ENCODE measurements around the gene UBIAD1. TPM values are rescaled to one million over a fixed set of nuclear protein-coding genes. Genes with fewer than 3 reads are reported as not detected.
"Not testable (repeated sequence)": the region's sequence is repeated elsewhere in the genome, so short reads cannot be mapped to it uniquely, and the experiment has no call there.

UBIAD1 gene
- total RNA-seq, 1 donor from 2014 or later = 22.7 TPM

GRCh38 chr1:11284784-11285183 lies 11.8 kb downstream of the UBIAD1 start:
- H3K27ac Mint-ChIP-seq = peak overlapping the region; percentile 58
- H3K4me1 Mint-ChIP-seq (ENCODE audit: low read depth) = peaks cover 55% of the 10 kb centered on the region
- intact Hi-C loops (cut with micrococcal nuclease) = no loop called here
- peaks cover 73% of the 10 kb centered on the region for H3K36me3 Mint-ChIP-seq (ENCODE audit: low read depth)
- DNase-seq (ENCODE audit: low spot score) = no peak
- H3K9me3 Mint-ChIP-seq = peaks cover 3% of the 10 kb centered on the region
- H3K4me3 Mint-ChIP-seq (ENCODE audit: low read depth) = peak overlapping the region; percentile 47
- no peaks in the 10 kb centered on the region for H3K27me3 Mint-ChIP-seq (ENCODE audit: low read depth)

GRCh38 chr1:11285883-11286734 lies 13.1 kb downstream of the UBIAD1 start:
- H3K27ac Mint-ChIP-seq = peak overlapping the region; percentile 5
- H3K4me3 Mint-ChIP-seq (ENCODE audit: low read depth) = no peak overlapping the region
- H3K4me1 Mint-ChIP-seq (ENCODE audit: low read depth) = peaks cover 51% of the 10 kb centered on the region
- intact Hi-C loops (cut with micrococcal nuclease) = no loop called here
- H3K36me3 Mint-ChIP-seq (ENCODE audit: low read depth) = peaks cover 70% of the 10 kb centered on the region
- no peak for DNase-seq (ENCODE audit: low spot score)
- peaks cover 3% of the 10 kb centered on the region for H3K9me3 Mint-ChIP-seq
- no peaks in the 10 kb centered on the region for H3K27me3 Mint-ChIP-seq (ENCODE audit: low read depth)

- H3K9me3 Mint-ChIP-seq = peaks cover 3% of the 10 kb centered on the region
- H3K4me3 Mint-ChIP-seq (ENCODE audit: low read depth) = no peak overlapping the region
Measured at GRCh38 chr1:11286735-11287410, 13.9 kb downstream of the UBIAD1 start.

GRCh38 chr1:11289064-11289463 lies 16.1 kb downstream of the UBIAD1 start:
- no peaks in the 10 kb centered on the region for H3K27me3 Mint-ChIP-seq (ENCODE audit: low read depth)
- no peak overlapping the region for H3K27ac Mint-ChIP-seq
- no peak overlapping the region for H3K4me3 Mint-ChIP-seq (ENCODE audit: low read depth)
- intact Hi-C loops (cut with micrococcal nuclease) = no loop called here
- peaks cover 62% of the 10 kb centered on the region for H3K36me3 Mint-ChIP-seq (ENCODE audit: low read depth)
- H3K9me3 Mint-ChIP-seq = no peaks in the 10 kb centered on the region
- H3K4me1 Mint-ChIP-seq (ENCODE audit: low read depth) = peaks cover 36% of the 10 kb centered on the region
- DNase-seq (ENCODE audit: low spot score) = no peak

More at GRCh38 chr1:11286735-11287410, 13.9 kb downstream of the UBIAD1 start:
- intact Hi-C loops (cut with micrococcal nuclease) = no loop called here
- Mint-ChIP-seq H3K27me3 (ENCODE audit: low read depth) (no peaks in the 10 kb centered on the region), H3K36me3 (ENCODE audit: low read depth) (peaks cover 68% of the 10 kb centered on the region), H3K4me1 (ENCODE audit: low read depth) (peaks cover 47% of the 10 kb centered on the region), H3K27ac (no peak overlapping the region)
- DNase-seq (ENCODE audit: low spot score) = no peak

GRCh38 chr1:11291049-11291448 lies 18.1 kb downstream of the UBIAD1 start:
- H3K27ac Mint-ChIP-seq = no peak overlapping the region

GRCh38 chr1:11293856-11294255 lies 20.9 kb downstream of the UBIAD1 start:
- Mint-ChIP-seq H3K4me3 (ENCODE audit: low read depth) (no peak overlapping the region), H3K9me3 (no peaks in the 10 kb centered on the region), H3K4me1 (ENCODE audit: low read depth) (peaks cover 38% of the 10 kb centered on the region), H3K27ac (no peak overlapping the region), H3K36me3 (ENCODE audit: low read depth) (peaks cover 50% of the 10 kb centered on the region), H3K27me3 (ENCODE audit: low read depth) (no peaks in the 10 kb centered on the region)
- DNase-seq (ENCODE audit: low spot score) = no peak
- intact Hi-C loops (cut with micrococcal nuclease) = no loop called here

More at GRCh38 chr1:11291049-11291448, 18.1 kb downstream of the UBIAD1 start:
- peak overlapping the region; percentile 1 for H3K4me3 Mint-ChIP-seq (ENCODE audit: low read depth)
- H3K27me3 Mint-ChIP-seq (ENCODE audit: low read depth) = no peaks in the 10 kb centered on the region
- DNase-seq (ENCODE audit: low spot score) = no peak
- no peaks in the 10 kb centered on the region for H3K9me3 Mint-ChIP-seq
- intact Hi-C loops (cut with micrococcal nuclease) = no loop called here
- H3K4me1 Mint-ChIP-seq (ENCODE audit: low read depth) = peaks cover 28% of the 10 kb centered on the region
- peaks cover 59% of the 10 kb centered on the region for H3K36me3 Mint-ChIP-seq (ENCODE audit: low read depth)

GRCh38 chr1:11294951-11295350 lies 22.0 kb downstream of the UBIAD1 start:
- Mint-ChIP-seq H3K4me3 (ENCODE audit: low read depth) (no peak overlapping the region), H3K9me3 (no peaks in the 10 kb centered on the region), H3K4me1 (ENCODE audit: low read depth) (peaks cover 38% of the 10 kb centered on the region), H3K27me3 (ENCODE audit: low read depth) (no peaks in the 10 kb centered on the region), H3K36me3 (ENCODE audit: low read depth) (peaks cover 45% of the 10 kb centered on the region), H3K27ac (peak overlapping the region; percentile 73)
- intact Hi-C loops (cut with micrococcal nuclease) = no loop called here
- no peak for DNase-seq (ENCODE audit: low spot score)

- Mint-ChIP-seq H3K27me3 (ENCODE audit: low read depth) (no peaks in the 10 kb centered on the region), H3K4me3 (ENCODE audit: low read depth) (no peak overlapping the region), H3K4me1 (ENCODE audit: low read depth) (peaks cover 32% of the 10 kb centered on the region), H3K9me3 (no peaks in the 10 kb centered on the region), H3K36me3 (ENCODE audit: low read depth) (peaks cover 37% of the 10 kb centered on the region), H3K27ac (no peak overlapping the region)
- DNase-seq (ENCODE audit: low spot score) = no peak
- intact Hi-C loops (cut with micrococcal nuclease) = no loop called here
Measured at GRCh38 chr1:11295905-11296304, 22.9 kb downstream of the UBIAD1 start.

GRCh38 chr1:11297774-11298173 lies 24.8 kb downstream of the UBIAD1 start:
- H3K36me3 Mint-ChIP-seq (ENCODE audit: low read depth) = peaks cover 25% of the 10 kb centered on the region
- H3K4me3 Mint-ChIP-seq (ENCODE audit: low read depth); H3K27me3 Mint-ChIP-seq (ENCODE audit: low read depth); intact Hi-C loops (cut with micrococcal nuclease); DNase-seq (ENCODE audit: low spot score); H3K9me3 Mint-ChIP-seq; H3K27ac Mint-ChIP-seq: not testable (repeated sequence)
- peaks cover 22% of the 10 kb centered on the region for H3K4me1 Mint-ChIP-seq (ENCODE audit: low read depth)

- DNase-seq (ENCODE audit: low spot score) = no peak
- peaks cover 20% of the 10 kb centered on the region for H3K36me3 Mint-ChIP-seq (ENCODE audit: low read depth)
- no peak overlapping the region for H3K27ac Mint-ChIP-seq
- H3K9me3 Mint-ChIP-seq = no peaks in the 10 kb centered on the region
- H3K4me1 Mint-ChIP-seq (ENCODE audit: low read depth) = peaks cover 22% of the 10 kb centered on the region
- no peak overlapping the region for H3K4me3 Mint-ChIP-seq (ENCODE audit: low read depth)
- intact Hi-C loops (cut with micrococcal nuclease) = no loop called here
- no peaks in the 10 kb centered on the region for H3K27me3 Mint-ChIP-seq (ENCODE audit: low read depth)
Measured at GRCh38 chr1:11298390-11299224, 25.6 kb downstream of the UBIAD1 start.

GRCh38 chr1:11299225-11299574 lies 26.2 kb downstream of the UBIAD1 start:
- no peak for DNase-seq (ENCODE audit: low spot score)
- Mint-ChIP-seq H3K4me3 (ENCODE audit: low read depth) (no peak overlapping the region), H3K27me3 (ENCODE audit: low read depth) (no peaks in the 10 kb centered on the region), H3K9me3 (no peaks in the 10 kb centered on the region), H3K4me1 (ENCODE audit: low read depth) (peaks cover 22% of the 10 kb centered on the region), H3K36me3 (ENCODE audit: low read depth) (peaks cover 20% of the 10 kb centered on the region), H3K27ac (no peak overlapping the region)
- intact Hi-C loops (cut with micrococcal nuclease) = no loop called here

- intact Hi-C loops (cut with micrococcal nuclease) = no loop called here
- no peaks in the 10 kb centered on the region for H3K9me3 Mint-ChIP-seq
- peaks cover 10% of the 10 kb centered on the region for H3K4me1 Mint-ChIP-seq (ENCODE audit: low read depth)
- no peaks in the 10 kb centered on the region for H3K27me3 Mint-ChIP-seq (ENCODE audit: low read depth)
- no peak for DNase-seq (ENCODE audit: low spot score)
- H3K36me3 Mint-ChIP-seq (ENCODE audit: low read depth) = peaks cover 4% of the 10 kb centered on the region
- H3K4me3 Mint-ChIP-seq (ENCODE audit: low read depth) = no peak overlapping the region
- H3K27ac Mint-ChIP-seq = no peak overlapping the region
Measured at GRCh38 chr1:11301601-11302000, 28.6 kb downstream of the UBIAD1 start.
